Measurements from ENCODE around the gene CPNE6. TPM values are rescaled to one million over a fixed set of nuclear protein-coding genes. Genes with fewer than 3 reads are reported as not detected.

CPNE6 gene
- not detected in 2 replicates for total RNA-seq

DNA sequence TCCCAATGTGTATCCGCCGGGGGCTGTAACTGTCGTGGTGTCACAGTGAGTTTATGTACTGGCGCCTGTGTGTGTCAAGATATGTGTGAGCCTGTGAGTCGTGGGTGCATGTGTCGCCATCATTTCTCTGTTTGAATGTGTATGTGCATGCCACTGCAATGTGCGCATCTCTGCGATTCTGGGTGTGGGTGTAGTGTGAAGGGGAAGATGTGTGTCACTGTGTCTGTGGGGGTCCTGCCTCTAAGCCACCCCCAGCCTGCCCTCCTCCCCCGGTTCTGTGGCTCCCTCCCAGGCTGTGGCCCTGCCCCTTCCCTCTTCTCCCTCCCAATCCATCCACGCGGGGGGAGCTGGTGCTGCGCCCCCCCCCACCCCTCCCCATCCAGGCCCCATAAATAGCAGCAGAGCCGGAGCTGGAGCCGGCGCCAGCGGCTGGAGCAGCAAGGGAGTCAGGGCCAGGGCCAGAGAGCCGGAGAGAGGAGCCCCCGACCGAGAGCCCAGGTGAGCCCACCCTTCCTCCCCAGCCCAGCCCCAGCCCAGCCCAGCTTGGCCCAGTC lies at the start of gene CPNE6:
CPNE6 (plus strand) TSS at position 419 of the 554 bp plus-strand sequence. CDS start 1,375 bp downstream, outside the sequence.

DNA sequence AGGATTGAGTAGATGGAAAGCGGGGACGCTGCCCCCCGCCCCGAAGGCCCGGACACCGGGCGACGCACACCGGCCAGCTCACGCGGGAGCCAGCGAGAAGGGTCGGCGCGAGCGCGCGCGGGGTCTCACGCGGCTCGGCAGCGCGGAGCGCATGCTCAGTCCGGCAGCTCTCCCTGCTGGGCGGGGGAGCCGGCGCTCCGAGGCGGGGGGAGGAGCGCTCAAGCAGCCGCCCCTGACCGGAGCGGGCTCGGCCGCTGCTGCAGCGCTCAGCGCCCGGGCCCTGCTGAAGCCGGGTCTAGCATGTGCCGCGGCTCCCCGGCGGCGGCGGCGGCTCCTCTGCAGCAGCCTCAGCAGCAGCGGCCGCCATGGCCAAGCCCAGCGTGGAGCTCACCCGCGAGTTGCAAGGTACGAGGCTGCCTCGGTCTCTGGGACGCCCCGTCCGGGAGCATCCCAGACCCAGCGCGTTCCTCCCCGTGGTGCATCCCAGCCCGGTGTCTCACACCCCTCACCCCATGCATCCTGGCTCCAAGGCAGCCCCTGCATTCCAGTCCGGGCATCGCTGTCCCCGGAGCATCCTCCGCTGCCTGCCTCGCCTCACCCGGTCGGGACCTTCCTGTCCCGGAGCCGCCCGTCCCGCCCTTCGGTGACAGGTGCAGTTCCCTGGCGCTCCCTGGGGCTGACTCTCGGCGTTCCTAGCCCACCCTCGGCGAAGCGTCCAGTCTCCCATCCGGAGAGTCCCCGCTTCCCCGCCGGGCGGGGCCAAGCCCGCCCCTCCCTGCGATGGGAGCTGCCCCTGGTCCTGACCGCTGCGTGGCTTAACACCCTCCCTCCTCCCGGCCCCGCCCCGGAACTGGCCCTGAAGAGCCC lies 19.3 kb upstream of the CPNE6 start, which contains the start of gene CARMIL3:
CARMIL3 (plus strand) TSS at position 221 of the 867 bp plus-strand sequence; CDS start at position 366, 145 bp downstream.

DNA sequence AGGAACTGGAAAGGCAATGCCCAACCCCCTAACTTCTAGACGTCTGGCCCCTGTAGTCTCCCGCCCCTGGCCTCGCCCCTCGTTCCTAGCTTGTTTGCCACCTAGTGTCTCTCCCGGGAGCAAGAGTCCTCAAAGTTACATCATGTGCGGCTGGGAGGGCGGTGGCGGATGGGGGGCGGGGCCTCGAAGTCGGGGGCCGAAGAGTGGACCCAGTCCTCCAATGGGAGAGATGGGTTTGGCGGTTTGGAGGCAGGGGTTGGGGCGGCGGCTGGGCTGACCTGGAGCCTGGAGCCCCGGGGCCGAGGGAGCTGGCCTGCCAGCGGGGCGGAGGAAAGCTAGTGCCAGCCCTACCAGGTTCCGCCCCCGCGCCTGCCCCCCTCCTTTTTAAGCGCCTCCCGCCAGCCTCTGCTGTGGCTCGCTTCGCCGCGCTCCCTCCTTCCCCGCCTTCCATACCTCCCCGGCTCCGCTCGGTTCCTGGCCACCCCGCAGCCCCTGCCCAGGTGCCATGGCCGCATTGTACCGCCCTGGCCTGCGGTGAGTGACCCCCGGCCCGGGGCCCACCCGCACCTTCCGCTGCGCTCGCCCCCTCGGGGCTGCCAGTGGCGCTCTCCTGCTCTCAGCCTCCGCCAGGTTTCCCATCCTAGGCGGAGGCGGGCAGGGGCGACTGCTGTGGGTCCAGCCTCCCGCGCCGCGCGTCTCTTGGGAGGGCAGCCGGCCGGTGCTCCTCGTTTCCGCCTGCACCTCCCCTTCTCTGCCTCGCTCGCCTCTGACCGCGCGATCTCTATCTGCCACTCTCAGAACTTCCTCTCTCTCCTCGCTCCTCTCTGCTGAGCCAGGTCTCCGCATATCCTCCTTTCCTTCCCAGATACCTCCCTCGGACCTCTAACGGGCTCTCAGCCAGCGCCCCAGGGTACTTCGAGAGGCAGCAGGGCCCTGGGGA lies 22.8 kb downstream of the CPNE6 start, which contains the start of gene PCK2:
PCK2 (plus strand) TSS at position 411 of the 940 bp plus-strand sequence; CDS start at position 506, 95 bp downstream.

DNA sequence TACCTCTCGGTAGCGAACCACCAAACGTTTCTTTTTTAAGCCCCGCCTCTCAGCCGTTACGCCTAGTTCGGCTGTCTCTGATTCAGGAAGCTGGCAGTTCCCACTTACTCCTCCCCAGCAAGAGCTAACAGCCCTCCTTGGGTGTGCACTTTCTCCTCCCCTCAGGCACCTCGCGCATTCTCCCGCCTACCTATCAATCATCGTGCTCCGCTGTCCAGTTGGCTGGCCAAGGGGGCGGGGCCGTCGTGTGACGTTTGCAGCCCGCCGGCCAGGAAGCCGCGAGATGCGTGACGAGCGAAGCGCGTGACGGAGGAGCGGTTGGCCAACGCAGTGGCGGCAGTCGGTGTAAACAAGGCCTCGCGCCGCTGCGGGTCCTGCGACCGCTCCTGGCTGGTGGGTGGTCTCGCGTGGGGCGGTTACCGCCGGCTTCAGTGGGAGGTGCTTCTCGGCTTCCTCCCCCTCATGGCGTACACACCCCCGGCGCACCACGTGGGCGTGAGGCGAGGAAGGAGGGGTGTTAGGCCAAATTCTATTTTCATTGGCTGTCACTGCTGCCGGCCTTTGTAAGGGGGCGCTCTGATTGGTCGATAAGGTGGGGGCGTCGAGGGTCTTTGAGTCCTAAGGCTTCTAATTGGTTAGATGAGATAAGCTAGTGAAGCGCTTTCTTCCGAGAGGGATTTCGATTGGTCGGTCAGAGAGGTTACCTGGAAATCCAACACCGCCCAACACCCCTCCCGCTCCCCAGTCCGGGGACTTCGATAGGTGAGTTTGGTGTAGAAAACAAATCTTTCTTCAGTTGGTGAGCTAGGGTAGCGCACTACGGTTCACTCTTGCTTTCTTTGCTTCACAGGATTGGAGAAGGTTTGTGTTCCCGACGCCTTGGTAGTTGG lies 43.4 kb downstream of the CPNE6 start, which contains the start of the genes DCAF11 and NRL:
DCAF11 (plus strand) TSS at position 246 of the 890 bp plus-strand sequence. CDS start 818 bp downstream, outside the sequence.
NRL (minus strand) TSS at position 418 of the 890 bp plus-strand sequence. CDS start 32,101 bp downstream, outside the sequence.

Other genes with a start within 250 kb of the CPNE6 start
- gene DHRS4, start 117.8 kb upstream of the CPNE6 start, total RNA-seq: 54.4 and 60.7 TPM in 2 replicates
- 10.5 and 19.1 TPM in 2 replicates for gene DHRS4L2, start 82.6 kb upstream of the CPNE6 start, total RNA-seq
- 0.23 TPM in 1 of 2 replicates, not detected in the other for gene CARMIL3, start 19.6 kb upstream of the CPNE6 start, total RNA-seq
- 29.8 TPM in 2 replicates for gene PCK2, start 22.7 kb downstream of the CPNE6 start, total RNA-seq
- gene DCAF11, start 43.2 kb downstream of the CPNE6 start, total RNA-seq: 40.7 and 41.4 TPM in 2 replicates
- gene NRL, start 43.4 kb downstream of the CPNE6 start, total RNA-seq: 0.12 and 3.7 TPM in 2 replicates
- gene FITM1, start 59.1 kb downstream of the CPNE6 start, total RNA-seq: 0.09 TPM in 1 of 2 replicates, not detected in the other
- gene PSME1, start 64.6 kb downstream of the CPNE6 start, total RNA-seq: 155 and 162 TPM in 2 replicates
- gene EMC9, start 70.0 kb downstream of the CPNE6 start, total RNA-seq: 10.2 and 11.3 TPM in 2 replicates
- gene PSME2, start 75.0 kb downstream of the CPNE6 start, total RNA-seq: 48.4 and 65.5 TPM in 2 replicates
- gene RNF31, start 75.9 kb downstream of the CPNE6 start, total RNA-seq: 44.8 and 49.7 TPM in 2 replicates
- gene IRF9, start 89.7 kb downstream of the CPNE6 start, total RNA-seq: 26.7 and 48.1 TPM in 2 replicates
- gene REC8, start 100.5 kb downstream of the CPNE6 start, total RNA-seq: 15.1 and 18.4 TPM in 2 replicates
- 23.9 and 28.9 TPM in 2 replicates for gene IPO4, start 117.3 kb downstream of the CPNE6 start, total RNA-seq
- 54.7 and 58.8 TPM in 2 replicates for gene TM9SF1, start 123.9 kb downstream of the CPNE6 start, total RNA-seq
- not detected in 2 replicates for gene TSSK4, start 134.1 kb downstream of the CPNE6 start, total RNA-seq
- gene CHMP4A, start 141.9 kb downstream of the CPNE6 start, total RNA-seq: 30.9 and 31.7 TPM in 2 replicates
- gene MDP1, start 144.5 kb downstream of the CPNE6 start, total RNA-seq: 16.2 and 17.8 TPM in 2 replicates
- gene NEDD8, start 160.8 kb downstream of the CPNE6 start, total RNA-seq: 140 and 180 TPM in 2 replicates
- gene GMPR2, start 161.4 kb downstream of the CPNE6 start, total RNA-seq: 30.3 and 55.7 TPM in 2 replicates
- 48.6 and 58.6 TPM in 2 replicates for gene TINF2, start 171.1 kb downstream of the CPNE6 start, total RNA-seq
- 1.0 and 7.9 TPM in 2 replicates for gene TGM1, start 191.6 kb downstream of the CPNE6 start, total RNA-seq
- gene RABGGTA, start 200.0 kb downstream of the CPNE6 start, total RNA-seq: 23.0 and 27.1 TPM in 2 replicates
- gene DHRS1, start 228.2 kb downstream of the CPNE6 start, total RNA-seq: 6.9 and 26.3 TPM in 2 replicates
- gene NOP9, start 228.3 kb downstream of the CPNE6 start, total RNA-seq: 10.9 and 11.0 TPM in 2 replicates
- gene CIDEB, start 236.4 kb downstream of the CPNE6 start, total RNA-seq: 1.0 and 1.2 TPM in 2 replicates
- 1.5 and 6.7 TPM in 2 replicates for gene LTB4R2, start 238.6 kb downstream of the CPNE6 start, total RNA-seq
- gene LTB4R, start 239.9 kb downstream of the CPNE6 start, total RNA-seq: 2.1 and 4.5 TPM in 2 replicates